GM12878 (cell line): ENCODE measurements around the gene ALDH6A1. TPM values are rescaled to one million over a fixed set of nuclear protein-coding genes. Genes with fewer than 3 reads are reported as not detected.

Experiments
- ATAC-seq: fragments of 200-7000 bp; cut with Tn5 transposase; 3 replicates; pipeline ENCODE4 v1.9.1; 2020; ENCODE audit warnings: mild to moderate bottlenecking, moderate library complexity
- BruUV-seq: library from RNA; stranded (reverse); fragments of 400-500 nt; replicated peaks from 2 replicates; lab custom pipeline; 2021; lab: Mats Ljungman, UMichigan
- CTCF ChIA-PET: fragments of 300-600 bp; sonication (Branson Sonifier 250); formaldehyde crosslinking; extraction: SDS; loops from one replicate; lab custom pipeline; 2021; ENCODE audit warnings: inconsistent platforms; lab: Yijun Ruan, JAX
- POLR2A ChIA-PET: fragments of 350-600 bp; formaldehyde crosslinking; extraction: SDS; loops from one replicate; lab custom pipeline; 2021; ENCODE audit warnings: inconsistent platforms; lab: Charles Lee
- RAD21 ChIA-PET: fragments of 300-600 bp; sonication (Branson Sonifier 250); formaldehyde crosslinking; loops from one replicate; lab custom pipeline; 2023; ENCODE audit warnings: antibody characterized with exemption; ENCODE audit not compliant: unreplicated experiment; lab: Charles Lee
- SMC1A ChIA-PET: fragments of 300-600 bp; sonication (Branson Sonifier 250); formaldehyde crosslinking; loops from one replicate; lab custom pipeline; 2023; ENCODE audit not compliant: unreplicated experiment, uncharacterized antibody; lab: Charles Lee
- DNase-seq: peaks from one replicate; pipeline ENCODE4 v3.0.0-alpha.2; 2011; ENCODE audit warnings: low read depth, low spot score
- FAIRE-seq: peaks from 3 replicates; lab custom pipeline; 2011; peaks lifted over from hg19 to GRCh38; lab: Jason Lieb, UNC
- H2AFZ ChIP-seq: 2 replicates; pipeline ENCODE4 v1.6.0; 2011; ENCODE audit warnings: low read depth, low read length, control low read depth; ENCODE audit not compliant: control insufficient read depth
- H3K27ac ChIP-seq: 2 replicates; pipeline ENCODE4 v1.5.1; 2011; ENCODE audit warnings: control low read depth; ENCODE audit not compliant: control insufficient read depth, insufficient read depth
- H3K27me3 ChIP-seq, 2 experiments: replicated peaks in 1 of 2; 2 replicates each; pipeline versions ENCODE4 v1.6.0 to v1.6.1; 2011; ENCODE audit warnings: low read length in 1 of 2; ENCODE audit not compliant: control insufficient read depth in 2 of 2, insufficient read depth in 2 of 2
- H3K36me3 ChIP-seq, 2 experiments: 2 replicates each; pipeline ENCODE4 v1.5.1; 2011; ENCODE audit warnings: low read length in 1 of 2; ENCODE audit not compliant: control insufficient read depth in 2 of 2, insufficient read depth in 2 of 2
- H3K4me1 ChIP-seq: 2 replicates; pipeline ENCODE4 v1.6.1; 2011; ENCODE audit warnings: mild to moderate bottlenecking, low read length, moderate library complexity, mixed read lengths; ENCODE audit not compliant: control insufficient read depth, insufficient read depth
- H3K4me2 ChIP-seq: 2 replicates; pipeline ENCODE4 v1.6.0; 2011; ENCODE audit warnings: control low read depth; ENCODE audit not compliant: control insufficient read depth, insufficient read depth
- H3K4me3 ChIP-seq: fragments of 200-600 bp; sonication (generic); 2 replicates; pipeline ENCODE4 v1.5.1; 2016
- H3K79me2 ChIP-seq: 2 replicates; pipeline ENCODE4 v1.6.0; 2011; ENCODE audit warnings: low read length; ENCODE audit not compliant: control insufficient read depth, insufficient read depth
- H3K9ac ChIP-seq: 2 replicates; pipeline ENCODE4 v1.8.0; 2011; ENCODE audit warnings: low read length, control low read depth, mixed read lengths; ENCODE audit not compliant: control insufficient read depth, insufficient read depth
- H3K9me3 ChIP-seq: replicated peaks from 3 replicates; pipeline ENCODE4 v1.5.1; 2011; ENCODE audit warnings: mild to moderate bottlenecking, low read length; ENCODE audit not compliant: control insufficient read depth, insufficient read depth
- H4K20me1 ChIP-seq: 2 replicates; pipeline ENCODE4 v1.6.0; 2011; ENCODE audit not compliant: control insufficient read depth, insufficient read depth
- CEBPZ ChIP-seq: fragments of 150-350 bp; IDR thresholded peaks from 2 replicates; pipeline ENCODE4 v1.6.1; 2016; ENCODE audit warnings: low read depth, low read length
- CTCF ChIP-seq, 3 experiments: IDR thresholded peaks in 2 of 3; conservative IDR thresholded peaks in 1 of 3; 2 replicates each; pipeline ENCODE4 v1.5.1; 2011; ENCODE audit warnings: low read depth in 3 of 3, low read length in 3 of 3, mild to moderate bottlenecking in 3 of 3, control low read depth in 2 of 3, moderate library complexity in 2 of 3, inconsistent platforms in 1 of 3, mixed read lengths in 1 of 3; ENCODE audit not compliant: control insufficient read depth in 2 of 3, insufficient read depth in 1 of 3; ENCODE audit errors: extremely low read depth in 1 of 3
- RAD21 ChIP-seq: IDR thresholded peaks from 2 replicates; pipeline ENCODE4 v1.6.1; 2011; ENCODE audit warnings: mild to moderate bottlenecking, low read depth, low read length, moderate library complexity; ENCODE audit not compliant: insufficient read depth
- RAD51 ChIP-seq: fragments of 450-650 bp; IDR thresholded peaks from 2 replicates; pipeline ENCODE4 v1.6.1; 2016; ENCODE audit warnings: moderate library complexity, mild to moderate bottlenecking, inconsistent platforms
- SMC3 ChIP-seq: IDR thresholded peaks from 2 replicates; pipeline ENCODE4 v1.6.1; 2011; ENCODE audit warnings: low read length, improper control_type of control experiment, borderline replicate concordance
- ZNF274 ChIP-seq: IDR thresholded peaks from one replicate; pipeline ENCODE4 v1.8.0; 2011; ENCODE audit not compliant: insufficient read length, insufficient read depth
- WGBS: methylation state at CpG from one replicate; pipeline ENCODE4 v1.1.6; 2016; ENCODE audit warnings: low lambda C conversion rate; ENCODE audit not compliant: insufficient replicate concordance, insufficient coverage; ENCODE audit errors: missing lambda C conversion rate; 5-methylcytosine and 5-hydroxymethylcytosine counted together
- in situ Hi-C: fragments of 300-500 bp; cut with MboI; formaldehyde crosslinking; loops from 9 replicates; pipeline ENCODE4 v1.14.3; 2018; ENCODE audit warnings: mixed read lengths
- intact Hi-C: fragments of 100-400 bp; cut with micrococcal nuclease; formaldehyde crosslinking; loops from one replicate; pipeline ENCODE4 v1.14.2; 2022; ENCODE audit not compliant: unreplicated experiment
- polyA plus RNA-seq, 11 experiments: library from polyadenylated mRNA; depleted of rRNA in 4 of 11; unstranded in 6 of 11; stranded (reverse) in 5 of 11; fragments of >200 nt; fragmentation: Nextera tagmentation in 4 of 11; fragmentation: Illumina TruSeq in 1 of 11; extraction: Ambion mirVana in 4 of 11; extraction: Trizol in 1 of 11; gene quantifications; 1 replicate in 1 of 11; 2 replicates in 10 of 11; pipeline versions ENCODE4 v1.2.1 to v1.2.3, GENCODE V29; 2011 to 2016; ENCODE audit warnings: inconsistent platforms in 2 of 11, missing spikeins in 2 of 11, low read depth in 1 of 11
- total RNA-seq, 4 experiments: library from RNA; depleted of rRNA in 3 of 4; stranded (reverse); fragments of >200 nt in 3 of 4; fragmentation: Illumina TruSeq in 1 of 4; extraction: Trizol in 1 of 4; gene quantifications; 2 replicates each; pipeline versions ENCODE4 v1.2.1 to v1.2.3, GENCODE V29; 2013 to 2021

The ALDH6A1 gene
- total and polyA plus RNA-seq, 10 of the 15 experiments (the other 5 are each of a cell fraction or from before 2014, with no cell fraction given) = 6.3 to 23.4 (median 9.8) TPM

DNA sequence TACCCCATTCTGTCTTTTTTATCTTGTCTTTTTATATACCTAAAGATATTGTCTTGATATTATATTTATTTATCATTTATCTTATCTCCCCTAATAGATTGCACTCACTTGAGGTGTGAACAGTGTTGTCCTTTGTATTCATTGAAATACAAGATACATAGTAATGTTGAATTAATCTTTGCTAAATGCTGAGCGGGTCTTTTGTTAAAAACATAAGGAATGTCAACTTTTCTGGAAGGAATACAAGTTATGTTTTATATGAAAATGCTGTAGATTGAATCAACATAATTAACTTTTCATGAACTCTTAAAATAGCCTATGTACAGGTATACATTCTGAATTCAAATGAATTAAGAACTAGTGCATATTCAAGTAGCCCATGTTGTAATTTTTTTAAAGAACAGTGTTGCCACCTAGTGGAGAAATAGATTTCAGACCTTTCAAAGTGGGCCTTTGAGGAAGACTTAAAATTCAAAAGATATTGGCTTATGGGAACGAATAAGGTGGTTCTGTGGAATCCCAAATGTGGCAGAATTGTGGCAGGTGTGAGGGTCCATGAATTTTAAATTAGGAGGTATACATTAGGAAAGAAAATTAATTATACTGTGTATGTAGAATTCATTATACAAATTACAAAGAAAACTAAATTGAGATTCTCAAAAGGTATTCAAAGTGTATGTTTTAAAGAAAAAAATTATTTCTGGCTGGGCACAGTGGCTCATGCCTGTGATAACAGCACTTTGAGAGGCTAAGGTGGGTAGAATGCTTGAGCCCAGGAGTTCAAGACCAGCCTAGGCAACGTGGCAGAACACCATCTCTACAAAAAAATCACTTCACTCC is 46.0 kb downstream of the ALDH6A1 start:
- intact Hi-C loops (loop anchor here (5.0 to 10.0 kb wide), 2 partner anchors 311 to 403 kb away; no protein-coding TSS in a partner anchor), in situ Hi-C loops (loop anchor here (25.0 kb wide), 1 partner anchor 301 kb away; no protein-coding TSS in a partner anchor)
- Histone ChIP-seq H3K36me3 (no peaks in the 10 kb centered on the region), H3K27ac (no peak overlapping the region), H3K4me3 (no peak overlapping the region), H4K20me1 (no peaks in the 10 kb centered on the region), H3K79me2 (no peaks in the 10 kb centered on the region), H3K27me3 (no peaks in the 10 kb centered on the region), H3K4me1 (no peaks in the 10 kb centered on the region), H2AFZ (no peak overlapping the region), H3K9ac (no peak overlapping the region), H3K9me3 (no peaks in the 10 kb centered on the region), H3K4me2 (no peak overlapping the region)
- no TSS peak for BruUV-seq
- peak; percentile 86 for ATAC-seq
- FAIRE-seq = peak; percentile 89
- 51% methylated on average over 3 of the region's 3 CpGs for WGBS
- no peak for DNase-seq
- ChIA-PET CTCF (interaction anchor here (0.9 to 1.9 kb wide), 4 partner anchors 10 to 213 kb away, joined by 3 to 9 read pairs (median 7); partner anchors contain the start of genes BBOF1 and ENTPD5), RAD21 (interaction anchor here (1.0 to 1.6 kb wide), 2 partner anchors 11 to 208 kb away, joined by 4 read pairs; no protein-coding TSS in a partner anchor), SMC1A (interaction anchor here (0.9 kb wide), 1 partner anchor 41 kb away, joined by 3 read pairs; no protein-coding TSS in a partner anchor), POLR2A (no interaction called here)
- TF ChIP-seq CEBPZ = no peak
- no peak for TF ChIP-seq ZNF274
- TF ChIP-seq RAD51 = no peak
- peak; percentile 42 to 65 (median 59); a peak in 5 of 6 replicates for TF ChIP-seq CTCF (IDR thresholded peaks at IDR 0.05 in 2 of 3, conservative IDR thresholded peaks at IDR 0.05 in 1 of 3; ENCODE audit: control insufficient read depth in 2 of 3, extremely low read depth in 1 of 3, insufficient read depth in 1 of 3, low read depth in 3 of 3, low read length in 3 of 3)
- TF ChIP-seq SMC3 = peak; percentile 45; the same call in 1 of the 2 replicates
- peak; percentile 70 for TF ChIP-seq RAD21
